Activated CD8-positive, alpha-beta memory T cell treated with anti-CD3 and anti-CD28 coated beads for 36 hours (primary cell): ENCODE data around the gene ZNF181. TPM values are rescaled to one million over a fixed set of nuclear protein-coding genes. Genes with fewer than 3 reads are reported as not detected.

Source experiments
- CTCF ChIA-PET: fragments of 350-600 bp; sonication (Branson Sonifier 250); formaldehyde crosslinking; loops from one replicate; lab custom pipeline; 2021; ENCODE audit warnings: antibody characterized with exemption; lab: Charles Lee
- POLR2A ChIA-PET: fragments of 350-600 bp; sonication (Branson Sonifier 250); formaldehyde crosslinking; loops from one replicate; lab custom pipeline; 2021; ENCODE audit warnings: antibody characterized with exemption; lab: Charles Lee
- total RNA-seq, 2 experiments: library from RNA; stranded (reverse); gene quantifications; one replicate each; pipeline ENCODE4 v1.2.3, GENCODE V29; 2021

ZNF181 gene
- total RNA-seq, 2 experiments from 2014 or later: 3.6 TPM

DNA sequence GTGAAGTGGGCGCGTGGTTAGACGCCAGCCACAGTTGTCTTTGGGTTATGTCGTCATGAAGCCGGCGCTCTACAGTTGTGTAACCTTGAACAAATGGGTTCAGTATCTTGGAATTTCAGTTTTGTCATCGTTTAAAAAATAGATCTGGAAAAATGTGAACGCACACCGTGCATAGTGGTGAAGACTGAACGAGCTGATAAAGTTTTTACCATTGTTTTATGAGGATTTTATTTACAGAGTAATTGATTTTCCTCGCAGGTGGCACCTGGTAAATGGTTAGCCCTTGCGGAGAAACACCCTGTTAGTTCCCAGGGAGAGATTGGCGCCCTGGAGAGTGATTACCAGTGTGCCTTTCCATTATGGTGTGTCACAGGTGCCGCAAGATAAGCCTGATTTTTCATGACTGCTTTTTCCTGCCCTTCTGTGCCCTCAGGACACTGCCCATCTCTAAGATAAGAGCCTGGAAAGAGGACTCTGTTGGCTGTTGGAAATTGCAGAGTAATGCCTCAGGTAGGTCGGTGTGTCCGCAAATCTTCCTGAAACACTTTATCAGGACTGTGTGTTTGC lies 577 bp downstream of the ZNF181 start:
- ChIA-PET POLR2A (interaction anchor here (1.9 kb wide), 1 partner anchor 57 kb away, joined by 9 read pairs; the partner anchor contains the start of genes SCGB2B2 and ZNF302), CTCF (no interaction called here)

DNA sequence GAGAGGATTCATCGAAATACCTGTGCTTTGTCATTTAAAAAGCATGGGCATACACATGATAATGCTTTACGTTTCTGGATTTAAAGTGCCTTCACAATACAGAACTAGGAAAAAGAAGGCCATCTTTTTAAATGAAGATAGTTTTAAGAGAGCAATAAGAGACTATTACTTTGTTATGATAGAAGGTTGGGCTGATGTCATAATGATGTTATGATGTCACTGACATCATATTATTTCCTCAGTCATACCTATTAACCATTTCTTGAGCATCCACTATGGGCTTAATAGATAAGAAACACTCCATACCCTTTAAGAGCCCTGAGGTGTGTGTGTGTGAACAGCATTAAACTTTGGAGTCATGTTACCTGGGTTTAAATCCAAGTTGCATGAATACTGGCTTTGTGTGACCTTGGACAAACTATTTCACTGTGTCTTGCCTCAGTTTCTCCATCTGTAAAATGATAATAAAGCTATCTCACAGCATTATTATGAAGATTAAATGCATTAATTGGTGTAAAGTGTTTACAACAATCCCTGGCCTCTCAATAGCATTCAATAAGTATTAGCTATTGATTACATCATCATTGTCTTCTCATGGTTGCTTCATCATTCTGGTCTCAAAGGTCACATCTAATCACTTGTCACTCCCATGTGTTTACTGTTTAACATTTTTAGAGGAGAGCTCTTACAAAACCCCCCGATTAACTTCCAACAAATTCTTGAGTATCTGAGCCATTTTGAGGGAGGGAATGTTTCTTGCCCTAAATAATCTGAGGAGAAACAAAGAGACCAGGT lies 11.1 kb downstream of the ZNF181 start:
- ChIA-PET CTCF (no interaction called here), POLR2A (no interaction called here)

DNA sequence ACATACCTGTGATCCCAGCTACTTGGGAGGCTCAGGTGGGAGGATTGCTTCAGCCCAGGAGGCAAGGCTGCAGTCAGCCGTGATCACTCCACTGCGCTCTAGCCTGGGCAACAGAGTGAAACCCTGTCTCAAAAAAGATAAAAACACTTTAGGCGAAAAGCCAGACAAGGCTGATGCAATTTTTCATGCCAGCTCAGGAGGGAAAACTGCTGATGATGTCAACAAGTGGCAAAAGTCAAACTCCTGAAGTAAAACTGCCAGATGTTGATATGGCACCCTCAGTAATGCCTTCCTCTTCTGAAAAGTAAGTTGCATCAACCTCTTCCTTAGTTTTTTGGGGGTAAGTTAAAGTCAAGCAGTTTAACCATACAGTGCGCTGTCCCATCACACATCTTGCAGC lies 23.4 kb downstream of the ZNF181 start:
- ChIA-PET POLR2A (no interaction called here), CTCF (no interaction called here)

DNA sequence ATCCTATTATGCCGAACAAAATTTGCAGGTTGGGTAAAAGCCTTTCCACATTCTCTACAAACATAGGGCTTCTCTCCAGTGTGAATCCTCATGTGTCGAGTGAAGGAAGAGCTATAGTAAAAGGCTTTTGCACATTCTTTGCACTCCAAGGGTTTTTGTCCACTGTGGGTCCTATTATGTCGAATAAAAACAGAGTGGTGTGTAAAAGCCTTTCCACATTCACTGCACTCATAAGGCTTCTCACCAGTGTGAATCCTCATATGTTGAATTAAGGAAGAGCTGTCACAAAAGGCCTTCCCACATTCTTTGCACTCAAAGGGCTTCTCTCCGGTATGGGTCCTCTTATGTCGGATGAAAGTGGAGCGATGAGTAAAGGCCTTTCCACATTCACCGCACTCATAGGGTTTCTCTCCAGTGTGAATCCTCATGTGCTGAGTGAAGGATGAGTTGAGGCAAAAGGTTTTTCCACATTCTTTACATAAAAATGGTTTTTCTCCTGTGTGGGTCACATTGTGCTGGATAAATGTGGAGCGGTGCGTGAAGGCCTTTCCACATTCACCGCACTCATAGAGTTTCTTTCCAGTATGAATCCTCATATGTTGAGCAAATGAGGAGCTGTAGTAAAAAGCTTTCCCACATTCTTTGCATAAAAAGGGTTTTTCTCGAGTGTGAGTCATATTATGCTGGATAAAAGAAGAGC lies 25.3 kb downstream of the ZNF181 start:
- ChIA-PET CTCF (no interaction called here), POLR2A (no interaction called here)

DNA sequence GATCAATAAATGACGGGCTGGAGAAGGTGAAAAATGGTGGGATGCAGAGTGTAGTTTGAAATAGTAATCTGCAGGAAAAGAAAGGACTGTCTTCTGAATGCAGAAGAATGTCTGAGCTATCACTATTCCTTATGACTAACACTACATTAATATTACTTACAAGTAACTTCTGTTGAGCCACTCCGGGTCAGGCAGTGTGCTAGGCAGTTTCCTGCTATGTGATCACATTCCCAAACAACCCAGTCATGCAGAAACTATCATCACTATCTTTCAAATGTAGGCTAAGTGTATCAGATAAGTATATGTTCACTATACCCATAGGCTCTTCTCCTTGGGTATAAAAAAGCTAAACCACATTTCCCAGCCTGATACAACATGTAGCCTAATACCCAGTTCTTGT lies 32.3 kb downstream of the ZNF181 start:
- CTCF ChIA-PET: no interaction called here

DNA sequence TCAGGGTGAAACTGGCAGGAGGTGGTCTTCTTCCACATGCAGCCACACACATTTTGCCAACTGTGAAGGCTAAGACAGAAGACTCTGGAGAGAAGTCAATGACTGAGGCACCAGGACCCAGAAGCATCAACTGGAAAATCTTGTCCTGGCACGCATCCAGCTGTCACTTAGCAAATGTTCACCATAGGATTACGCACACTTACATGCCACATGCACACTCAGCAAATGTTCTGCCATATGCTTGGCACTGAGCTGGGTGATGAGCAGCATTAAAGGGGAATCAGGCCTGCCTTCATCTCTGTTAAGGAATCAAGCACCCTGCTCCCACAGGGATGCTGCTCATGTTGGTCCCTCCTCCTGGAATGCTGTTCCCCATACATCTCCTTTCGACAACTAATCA lies 33.9 kb downstream of the ZNF181 start:
- ChIA-PET CTCF (no interaction called here), POLR2A (no interaction called here)

More for the DNA sequence above, 32.3 kb downstream of the ZNF181 start:
- POLR2A ChIA-PET: no interaction called here

DNA sequence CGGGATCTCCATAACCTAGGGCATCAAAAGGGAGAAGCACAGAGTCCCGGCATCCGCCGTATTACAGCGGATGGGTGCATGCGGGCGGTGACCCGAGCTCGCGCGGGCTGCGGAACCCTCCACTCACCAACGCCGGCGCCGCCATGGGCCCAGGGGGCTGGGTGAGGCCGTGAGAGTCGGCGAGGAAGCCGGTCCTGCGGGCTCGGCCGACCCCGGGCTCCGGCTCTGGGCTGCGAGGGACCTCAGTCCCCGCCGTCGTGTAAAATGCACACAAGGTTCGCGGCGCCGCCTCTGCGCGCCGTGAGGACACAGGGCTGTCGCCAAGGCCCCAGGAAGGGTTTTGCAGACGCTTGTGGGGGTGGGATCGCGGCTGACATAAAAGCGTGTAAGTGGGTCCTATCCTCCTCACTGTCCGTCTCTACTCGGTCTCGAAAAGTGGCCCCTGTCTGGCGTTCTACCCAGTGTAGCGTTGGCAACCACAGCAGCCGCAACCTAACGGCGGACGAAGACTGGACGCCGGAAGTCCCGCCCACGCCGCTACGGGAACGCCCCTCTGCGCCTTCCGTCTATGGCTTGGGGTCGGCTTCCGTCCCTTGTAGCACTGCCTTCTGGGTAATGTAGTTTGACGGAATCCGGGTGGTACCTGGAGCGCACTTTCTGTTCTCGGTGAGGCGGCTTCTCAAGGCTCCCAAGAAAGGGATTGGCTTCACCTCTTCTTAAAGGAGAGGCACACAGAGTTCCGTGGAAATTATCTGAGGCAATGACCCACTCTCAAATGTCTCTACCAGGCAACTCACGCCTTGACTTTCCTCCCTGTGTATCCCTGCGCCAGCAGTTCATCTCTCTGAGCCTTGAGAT lies 38.9 kb downstream of the ZNF181 start, which contains the start of gene ZNF599:
ZNF599 (minus strand) TSS at position 519 of the 858 bp plus-strand sequence; CDS start at position 145, 374 bp downstream.
- ChIA-PET POLR2A (no interaction called here), CTCF (no interaction called here)

DNA sequence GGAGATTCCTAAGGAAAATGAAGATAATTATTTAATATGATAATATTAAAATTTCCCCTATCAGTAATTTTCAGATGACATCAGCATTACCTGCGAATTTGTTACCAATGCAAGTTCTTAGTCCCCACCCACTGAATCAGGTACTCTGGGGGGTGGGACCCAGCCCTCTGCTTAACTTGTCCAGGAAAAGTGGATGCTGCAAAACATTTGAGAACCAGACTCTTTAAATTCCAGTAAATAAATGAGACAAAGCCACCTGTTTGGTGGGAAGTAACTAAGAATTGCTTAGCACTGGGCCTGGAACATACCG lies 39.5 kb downstream of the ZNF181 start:
- CTCF ChIA-PET: no interaction called here

DNA sequence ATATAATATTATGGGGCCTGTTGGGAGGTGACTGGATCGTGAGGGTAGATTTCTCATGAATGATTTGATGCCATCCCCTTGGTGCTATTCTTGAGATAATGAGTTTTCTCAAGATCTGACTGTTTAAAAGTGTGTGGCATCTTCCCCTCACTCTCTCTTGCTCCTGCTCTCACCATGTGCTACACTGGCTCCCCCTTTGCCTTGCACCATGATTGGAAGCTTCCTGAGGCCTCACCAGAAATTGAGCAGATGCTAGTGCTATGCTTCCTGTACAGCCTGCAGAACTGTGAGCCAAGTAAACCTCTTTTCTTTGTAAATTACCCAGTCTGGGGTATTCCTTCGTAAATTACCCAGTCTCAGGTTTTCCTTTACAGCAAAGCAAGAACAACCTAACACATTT lies 40.8 kb downstream of the ZNF181 start:
- ChIA-PET CTCF (no interaction called here), POLR2A (no interaction called here)

More for the DNA sequence above, 39.5 kb downstream of the ZNF181 start:
- POLR2A ChIA-PET: no interaction called here

DNA sequence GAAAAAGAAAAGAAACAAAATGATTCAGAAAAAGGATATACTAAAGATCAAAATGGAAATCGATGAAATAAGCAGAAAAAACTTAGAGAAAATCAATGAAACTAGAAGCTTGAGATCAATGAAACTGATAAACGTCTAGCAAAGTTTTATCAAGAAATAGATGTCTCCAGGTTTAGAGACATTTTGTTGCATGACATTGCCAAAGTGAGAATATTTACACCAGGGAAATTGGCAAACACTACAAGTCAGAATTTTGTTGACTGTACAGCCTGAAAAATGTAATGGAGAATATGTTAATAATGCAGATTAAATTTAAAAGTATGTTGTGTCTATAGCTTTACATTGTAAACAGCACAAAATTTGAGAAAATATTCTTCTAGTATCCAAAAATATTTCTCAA lies 44.3 kb downstream of the ZNF181 start:
- POLR2A ChIA-PET: interaction anchor here (0.6 kb wide), 1 partner anchor 202 kb away, joined by 3 read pairs; no protein-coding TSS in a partner anchor
- CTCF ChIA-PET: no interaction called here

DNA sequence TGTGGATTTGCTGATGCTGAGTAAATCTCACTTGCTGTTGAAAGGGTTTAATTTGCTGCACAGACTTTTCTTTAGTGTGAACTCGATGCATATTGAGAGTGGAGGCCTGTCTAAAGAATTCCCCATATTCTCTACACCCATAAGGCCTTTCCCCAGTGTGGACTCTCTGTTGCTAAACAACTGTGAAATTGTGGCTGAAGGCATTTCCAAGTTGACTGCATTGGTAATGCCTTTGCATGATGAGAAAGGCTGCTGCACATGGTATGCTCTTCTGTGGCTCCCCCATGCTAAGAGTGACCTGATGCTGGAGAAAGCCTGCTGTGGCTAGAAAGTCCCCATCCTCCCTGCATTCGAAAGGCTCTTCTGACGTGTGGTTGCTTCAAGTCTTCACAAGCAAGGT lies 45.6 kb downstream of the ZNF181 start:
- POLR2A ChIA-PET: no interaction called here
- CTCF ChIA-PET: no interaction called here

DNA sequence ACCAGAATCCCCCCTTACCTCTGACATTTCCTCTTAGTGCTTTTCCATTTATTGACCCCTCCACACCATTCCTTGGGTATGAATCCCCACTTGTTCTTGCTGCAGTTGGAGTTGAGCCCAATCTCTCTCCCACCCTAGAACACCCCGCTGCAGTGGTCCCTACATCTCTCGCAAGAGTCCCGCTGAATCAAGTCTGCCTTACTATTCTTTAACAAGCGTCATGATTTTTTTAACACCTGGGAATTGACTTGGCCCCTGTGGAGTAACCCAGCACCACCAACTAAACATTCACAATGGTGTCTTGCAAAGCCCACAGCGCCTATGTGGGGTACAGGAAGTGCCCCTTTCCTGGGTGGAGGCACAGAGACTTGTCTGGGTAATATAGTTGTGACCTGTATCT lies 52.2 kb downstream of the ZNF181 start:
- ChIA-PET CTCF (no interaction called here), POLR2A (no interaction called here)

DNA sequence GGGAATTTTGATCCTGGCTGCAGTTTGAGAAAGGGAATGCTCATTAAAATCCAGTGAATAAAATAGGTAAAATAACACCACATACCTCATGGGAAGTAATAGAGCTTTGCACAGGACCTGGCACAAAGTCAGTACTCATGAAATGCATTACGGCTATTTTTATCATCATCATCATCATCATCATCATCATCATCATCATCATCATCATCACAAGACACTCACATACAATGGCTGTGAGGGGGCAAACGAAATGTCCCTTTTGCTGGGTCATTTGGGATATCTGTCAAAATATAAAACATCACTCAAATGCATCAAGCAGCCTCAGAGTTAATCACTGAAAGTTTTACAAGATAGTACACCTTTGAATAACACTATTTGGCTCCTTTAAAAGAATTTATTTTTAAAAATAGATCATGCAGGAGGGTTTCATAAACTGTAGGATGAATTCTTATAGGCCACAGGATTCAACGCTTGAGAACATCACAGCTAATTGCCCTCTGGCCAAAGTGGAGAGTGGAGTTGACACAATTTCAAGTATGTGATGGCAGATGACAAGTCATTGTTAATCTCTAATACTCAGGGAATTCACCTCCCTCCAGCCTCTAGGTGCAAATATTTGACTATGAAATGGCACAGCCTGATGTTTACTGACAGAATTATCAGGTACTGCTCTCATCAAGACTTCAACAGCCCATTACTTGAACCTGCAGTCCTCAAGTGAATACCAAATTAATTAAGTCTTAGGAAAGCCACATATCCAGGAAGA lies 53.2 kb downstream of the ZNF181 start:
- ChIA-PET POLR2A (no interaction called here), CTCF (no interaction called here)

DNA sequence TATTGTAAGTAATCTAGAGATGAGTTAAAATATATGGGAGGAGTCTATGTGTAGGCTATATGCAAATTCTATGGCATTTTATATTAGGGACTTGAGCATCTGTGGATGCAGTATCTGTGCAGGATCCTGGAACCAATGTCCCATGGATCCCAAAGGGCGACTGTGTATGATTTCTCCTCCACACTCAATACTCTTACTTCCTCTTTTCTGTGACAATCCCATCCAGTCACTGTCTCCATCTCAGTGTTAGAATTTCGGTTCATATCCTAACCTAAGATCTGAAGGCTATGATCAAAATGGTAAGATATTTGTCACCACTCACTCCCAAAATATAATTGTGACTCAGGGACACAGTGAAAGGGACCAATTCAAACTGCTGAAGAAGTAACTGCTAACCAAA lies 54.0 kb downstream of the ZNF181 start:
- ChIA-PET CTCF (no interaction called here), POLR2A (no interaction called here)

DNA sequence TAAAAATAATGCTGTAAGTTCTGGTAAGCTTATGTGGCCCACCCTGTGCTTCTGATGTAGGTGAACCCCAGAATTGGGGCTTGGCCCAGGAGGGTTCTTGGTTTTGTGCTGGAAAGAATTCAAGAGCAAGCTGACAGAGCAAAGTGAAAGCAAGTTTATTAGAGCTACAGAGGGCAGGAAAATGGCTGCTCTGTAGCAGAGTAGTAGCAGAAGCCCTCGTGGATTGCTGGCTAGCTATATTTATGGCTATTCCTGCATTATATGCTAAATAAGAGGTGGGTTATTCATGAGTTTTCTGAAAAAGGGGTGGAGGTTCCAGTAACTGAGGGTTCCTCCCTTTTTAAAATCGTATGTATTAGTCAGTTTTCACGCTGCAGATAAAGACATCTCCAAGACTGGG lies 59.5 kb downstream of the ZNF181 start:
- ChIA-PET CTCF (no interaction called here), POLR2A (no interaction called here)

DNA sequence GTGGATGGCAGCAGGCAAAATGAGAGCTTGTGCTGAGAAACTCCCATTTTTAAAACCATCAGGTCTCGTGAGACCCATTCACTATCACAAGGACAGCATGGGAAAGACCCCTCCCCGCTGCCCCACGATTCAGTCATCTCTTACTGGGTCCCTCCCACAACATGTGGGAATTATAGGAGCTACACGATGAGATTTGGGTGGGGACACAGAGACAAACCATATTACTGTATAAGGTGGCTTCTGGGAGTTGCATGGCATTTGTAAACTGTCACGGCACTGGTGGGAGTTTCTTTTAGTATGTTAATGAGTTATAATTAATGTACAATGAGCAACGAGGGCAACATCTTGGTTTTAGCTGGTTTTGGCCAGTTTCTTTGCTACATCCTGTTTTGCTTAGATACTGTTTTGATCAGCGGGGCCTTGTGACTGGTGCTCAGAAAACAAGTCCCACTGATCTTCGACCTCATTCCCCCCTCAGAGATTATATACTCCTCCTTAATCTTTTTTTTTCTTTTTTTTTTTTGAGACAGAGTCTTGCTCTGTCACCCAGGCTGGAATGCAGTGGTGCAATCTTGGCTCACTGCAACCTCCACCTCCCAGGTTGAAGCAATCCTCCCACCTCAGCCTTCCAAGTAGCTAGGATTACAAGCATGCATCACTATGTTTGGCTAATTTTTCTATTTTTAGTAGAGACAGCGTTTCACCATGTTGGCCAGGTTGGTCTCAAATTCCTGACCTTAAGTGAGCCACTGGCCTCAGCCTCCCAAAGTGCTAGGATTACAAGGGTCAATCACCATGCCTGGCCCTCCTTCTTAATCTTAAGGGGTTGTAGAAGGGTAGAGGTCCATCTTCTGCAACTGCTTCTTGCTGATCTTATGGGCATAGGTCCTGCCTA lies 60.3 kb downstream of the ZNF181 start:
- CTCF ChIA-PET: no interaction called here

More for the DNA sequence above, 60.3 kb downstream of the ZNF181 start:
- POLR2A ChIA-PET: no interaction called here
